Measurements from ENCODE around the gene GPR85. TPM values are rescaled to one million over a fixed set of nuclear protein-coding genes. Genes with fewer than 3 reads are reported as not detected.
A peak's percentile ranks its signal among the peaks of the same experiment; 100 is the strongest.

Gene GPR85
- total RNA-seq, 4 donors from 2014 or later = 0.16 to 0.27 TPM; not detected in 2

DNA sequence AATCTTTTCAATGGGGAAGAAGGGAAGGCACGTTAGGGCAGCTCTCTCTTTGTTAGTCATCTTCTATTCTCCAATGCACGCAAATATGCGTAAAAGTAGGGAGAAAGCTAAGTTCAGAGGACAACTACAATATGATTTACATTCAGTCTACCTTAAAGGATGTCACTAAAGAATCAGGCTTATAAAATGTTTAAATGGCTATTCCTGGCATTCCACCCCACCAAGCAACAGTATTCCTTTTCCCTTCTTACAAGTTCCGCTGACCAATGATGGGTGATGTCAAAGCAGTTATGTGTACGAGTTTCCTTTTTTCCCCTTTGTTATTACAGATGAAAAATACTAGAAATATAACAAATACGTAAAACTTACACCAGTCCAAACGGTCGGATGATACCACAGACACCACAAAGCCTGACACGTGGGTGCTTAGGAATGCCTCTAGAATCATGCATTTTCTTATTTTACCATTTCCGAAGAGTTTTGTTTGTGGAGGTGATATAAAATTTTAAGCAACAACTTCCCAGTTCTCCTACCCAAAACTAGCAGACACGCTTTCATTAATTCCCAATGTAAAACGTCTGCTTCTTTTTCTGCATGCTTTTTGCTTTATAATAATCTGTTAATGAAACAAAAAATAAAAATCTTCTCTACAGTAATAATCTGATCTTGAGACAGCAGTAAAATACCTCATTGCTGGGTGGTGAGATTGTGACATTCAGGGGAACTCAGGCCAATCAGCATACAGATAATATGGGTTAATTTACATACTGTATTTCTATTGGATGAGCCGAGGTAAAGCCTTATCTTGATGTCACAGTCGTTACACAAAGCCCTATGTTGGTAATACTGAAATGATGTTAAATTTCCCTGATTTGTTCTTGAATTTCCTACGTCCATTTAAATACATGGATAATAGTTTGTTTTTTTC lies 708 bp upstream of the GPR85 start:
- Histone ChIP-seq H3K4me1 (peaks cover 0 to 4% (median 0%) of the 10 kb centered on the region in 4 donors), H3K27ac (peak overlapping the region; percentile 9 to 32 (median 17)), H3K36me3 (no peaks in the 10 kb centered on the region), H3K9me3 (no peaks in the 10 kb centered on the region), H3K4me3 (peak overlapping the region in 2 of 4 donors; percentile 14 to 48), H3K27me3 (peaks cover 14% of the 10 kb centered on the region)
- WGBS, 2 donors (ENCODE audit: low coverage in 1 of 2) = 44 to 54% methylated on average over 15 of the region's 15 CpGs
- TF ChIP-seq POLR2A (IDR thresholded peaks at IDR 0.05) (no peak), EP300 (IDR thresholded peaks at IDR 0.05; ENCODE audit: low read depth) (no peak), POLR2AphosphoS5 (IDR thresholded peaks at IDR 0.05) (no peak)
- TF ChIP-seq, protein P1, sequence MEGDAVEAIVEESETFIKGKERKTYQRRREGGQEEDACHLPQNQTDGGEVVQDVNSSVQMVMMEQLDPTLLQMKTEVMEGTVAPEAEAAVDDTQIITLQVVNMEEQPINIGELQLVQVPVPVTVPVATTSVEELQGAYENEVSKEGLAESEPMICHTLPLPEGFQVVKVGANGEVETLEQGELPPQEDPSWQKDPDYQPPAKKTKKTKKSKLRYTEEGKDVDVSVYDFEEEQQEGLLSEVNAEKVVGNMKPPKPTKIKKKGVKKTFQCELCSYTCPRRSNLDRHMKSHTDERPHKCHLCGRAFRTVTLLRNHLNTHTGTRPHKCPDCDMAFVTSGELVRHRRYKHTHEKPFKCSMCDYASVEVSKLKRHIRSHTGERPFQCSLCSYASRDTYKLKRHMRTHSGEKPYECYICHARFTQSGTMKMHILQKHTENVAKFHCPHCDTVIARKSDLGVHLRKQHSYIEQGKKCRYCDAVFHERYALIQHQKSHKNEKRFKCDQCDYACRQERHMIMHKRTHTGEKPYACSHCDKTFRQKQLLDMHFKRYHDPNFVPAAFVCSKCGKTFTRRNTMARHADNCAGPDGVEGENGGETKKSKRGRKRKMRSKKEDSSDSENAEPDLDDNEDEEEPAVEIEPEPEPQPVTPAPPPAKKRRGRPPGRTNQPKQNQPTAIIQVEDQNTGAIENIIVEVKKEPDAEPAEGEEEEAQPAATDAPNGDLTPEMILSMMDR (IDR thresholded peaks at IDR 0.05) = no peak
- DNase-seq = no peak
- intact Hi-C loops (cut with DNase I; ENCODE audit: low total_unique reads) = no loop called here
- in situ Hi-C loops (cut with MboI; ENCODE audit: low pct_ligation_motif_present in 1 of 4, low pct_unique_long_range_greater_than_20kb in 1 of 4, low sequenced_read_pairs in 3 of 4) = no loop called here

GRCh38 chr7:113085781-113086390 lies 741 bp downstream of the GPR85 start:
- TF ChIP-seq EP300 (IDR thresholded peaks at IDR 0.05; ENCODE audit: low read depth) (no peak), POLR2AphosphoS5 (IDR thresholded peaks at IDR 0.05) (no peak), POLR2A (IDR thresholded peaks at IDR 0.05) (no peak)
- TF ChIP-seq, protein P1 (IDR thresholded peaks at IDR 0.05) = no peak
- in situ Hi-C loops (cut with MboI; ENCODE audit: low pct_ligation_motif_present in 1 of 4, low pct_unique_long_range_greater_than_20kb in 1 of 4, low sequenced_read_pairs in 3 of 4) = no loop called here
- H3K36me3 ChIP-seq = no peaks in the 10 kb centered on the region
- WGBS, 2 donors (ENCODE audit: low coverage in 1 of 2) = 10 to 53% methylated on average over 2 to 16 of the region's 16 CpGs
- H3K27ac ChIP-seq = no peak overlapping the region
- intact Hi-C loops (cut with DNase I; ENCODE audit: low total_unique reads) = no loop called here
- H3K4me1 ChIP-seq = peaks cover 0 to 4% (median 0%) of the 10 kb centered on the region in 4 donors
- H3K9me3 ChIP-seq = no peaks in the 10 kb centered on the region
- no peak for DNase-seq
- peaks cover 14% of the 10 kb centered on the region for H3K27me3 ChIP-seq
- peak overlapping the region in 1 of 4 donors; percentile 48 for H3K4me3 ChIP-seq

DNA sequence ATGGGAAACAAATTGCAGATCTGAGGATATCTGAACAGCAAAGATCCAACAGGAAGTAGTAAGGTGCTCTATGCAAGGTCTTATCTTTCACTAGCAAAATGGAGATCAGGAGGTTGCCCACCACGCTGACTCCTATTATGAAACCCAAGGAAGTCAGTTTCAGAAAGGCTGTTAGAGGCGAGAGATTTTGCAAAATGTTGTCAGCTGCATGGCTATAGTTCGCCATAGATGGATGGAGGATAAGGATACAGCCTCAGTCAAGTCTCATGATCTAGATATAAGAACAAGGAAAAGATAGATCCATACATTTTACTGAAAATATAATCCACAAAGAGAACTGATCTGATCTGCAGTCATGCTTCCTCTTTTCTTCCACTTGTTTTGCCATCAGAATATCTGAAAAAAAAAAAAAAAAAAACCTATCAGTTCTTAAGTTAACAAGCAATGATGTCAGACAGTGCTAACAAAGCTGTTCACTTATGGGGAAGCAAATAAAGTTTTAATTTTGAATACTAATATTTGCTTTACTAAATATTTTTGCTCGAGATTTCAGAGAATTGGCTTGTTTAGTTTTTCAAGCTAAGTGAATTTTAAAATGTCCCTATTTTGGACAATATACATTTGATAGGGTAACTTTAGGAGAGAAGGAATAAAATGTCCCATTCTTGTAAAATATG lies 2.0 kb downstream of the GPR85 start:
- TF ChIP-seq POLR2A (IDR thresholded peaks at IDR 0.05) (no peak), EP300 (IDR thresholded peaks at IDR 0.05; ENCODE audit: low read depth) (no peak), POLR2AphosphoS5 (IDR thresholded peaks at IDR 0.05) (no peak)
- TF ChIP-seq, protein P1 (IDR thresholded peaks at IDR 0.05) = no peak
- no peak for DNase-seq

More for the DNA sequence above, 2.0 kb downstream of the GPR85 start:
- H3K9me3 ChIP-seq = no peaks in the 10 kb centered on the region
- intact Hi-C loops (cut with DNase I; ENCODE audit: low total_unique reads) = no loop called here
- in situ Hi-C loops (cut with MboI; ENCODE audit: low pct_ligation_motif_present in 1 of 4, low pct_unique_long_range_greater_than_20kb in 1 of 4, low sequenced_read_pairs in 3 of 4) = no loop called here
- WGBS, 2 donors (ENCODE audit: low coverage in 1 of 2) = 71 to 80% methylated on average over 4 of the region's 4 CpGs
- no peak overlapping the region for H3K27ac ChIP-seq
- H3K36me3 ChIP-seq = no peaks in the 10 kb centered on the region
- peaks cover 14% of the 10 kb centered on the region for H3K27me3 ChIP-seq
- no peak overlapping the region for H3K4me3 ChIP-seq
- H3K4me1 ChIP-seq = peaks cover 0 to 4% (median 0%) of the 10 kb centered on the region in 4 donors

All from transverse colon (tissue), 4 donors.